HepG2 (cell line): ENCODE results near the gene RIMS3. TPM values are rescaled to one million over a fixed set of nuclear protein-coding genes. Genes with fewer than 3 reads are reported as not detected.

Experiments used
- AKNA ChIP-seq: sonication (generic); formaldehyde crosslinking; IDR thresholded peaks from 2 replicates; pipeline ENCODE4 v1.4.0; 2020; ENCODE audit warnings: missing genetic modification reagents, borderline replicate concordance
- ERF ChIP-seq: IDR thresholded peaks from 2 replicates; pipeline ENCODE4 v1.6.1; 2018; ENCODE audit warnings: missing biosample characterization, missing genetic modification reagents
- KDM2A ChIP-seq: sonication (generic); formaldehyde crosslinking; IDR thresholded peaks from 2 replicates; pipeline ENCODE4 v1.4.0; 2020; ENCODE audit warnings: low read depth, missing genetic modification reagents, borderline replicate concordance
- MXD4 ChIP-seq: IDR thresholded peaks from 2 replicates; pipeline ENCODE4 v1.6.1; 2016; ENCODE audit warnings: mild to moderate bottlenecking, missing biosample characterization, missing genetic modification reagents
- SAP130 ChIP-seq: IDR thresholded peaks from 2 replicates; pipeline ENCODE4 v1.6.1; 2016; ENCODE audit warnings: low read depth
- STAG1 ChIP-seq: sonication (generic); formaldehyde crosslinking; IDR thresholded peaks from 2 replicates; pipeline ENCODE4 v1.4.0; 2020; ENCODE audit warnings: missing genetic modification reagents
- TEAD3 ChIP-seq: optimal IDR thresholded peaks from 2 replicates; pipeline ENCODE3; 2016; ENCODE audit warnings: borderline replicate concordance
- TGIF2 ChIP-seq: IDR thresholded peaks from 2 replicates; pipeline ENCODE4 v1.6.1; 2016; ENCODE audit warnings: control low read depth, missing compliant biosample characterization
- ZNF205 ChIP-seq: IDR thresholded peaks from 2 replicates; pipeline ENCODE4 v1.6.1; 2018; ENCODE audit warnings: missing biosample characterization, missing genetic modification reagents
- ZNF7 ChIP-seq: IDR thresholded peaks from 2 replicates; pipeline ENCODE4 v1.6.1; 2016; ENCODE audit warnings: missing biosample characterization, missing genetic modification reagents
- polyA plus RNA-seq, 8 experiments: library from polyadenylated mRNA; depleted of rRNA in 3 of 8; stranded (reverse) in 7 of 8; unstranded in 1 of 8; fragments of >200 nt; fragmentation: Illumina TruSeq in 4 of 8; extraction: Trizol in 4 of 8; gene quantifications; 2 replicates each; pipeline versions ENCODE4 v1.2.1 to v1.2.3, GENCODE V29; 2011 to 2016; ENCODE audit warnings: low read depth in 4 of 8, missing spikeins in 1 of 8, mixed read lengths in 1 of 8; ENCODE audit not compliant: insufficient read depth in 1 of 8
- total RNA-seq, 5 experiments: library from RNA; depleted of rRNA; stranded (reverse); fragments of >200 nt; fragmentation: Illumina TruSeq; extraction: Trizol; gene quantifications; 2 replicates each; pipeline ENCODE4 v1.2.3, GENCODE V29; 2016; ENCODE audit warnings: low read depth in 1 of 5
- TF ChIP-seq, protein P1 (sequence below): sonication (generic); formaldehyde crosslinking; IDR thresholded peaks from 2 replicates; pipeline ENCODE4 v1.5.1; 2020; ENCODE audit warnings: missing genetic modification reagents, mild to moderate bottlenecking, borderline replicate concordance
- TF ChIP-seq, protein P2 (sequence below): sonication (generic); formaldehyde crosslinking; IDR thresholded peaks from 2 replicates; pipeline ENCODE4 v1.5.0; 2020; ENCODE audit warnings: missing genetic modification reagents
- TF ChIP-seq, protein P3 (sequence below), 2 experiments: sonication (generic) in 1 of 2; formaldehyde crosslinking in 1 of 2; IDR thresholded peaks; 2 replicates each; pipeline versions ENCODE4 v1.4.0 to v1.6.1; 2018 to 2020; ENCODE audit warnings: missing genetic modification reagents in 2 of 2, borderline replicate concordance in 1 of 2, low read depth in 1 of 2, mild to moderate bottlenecking in 1 of 2, missing biosample characterization in 1 of 2
- TF ChIP-seq, protein P4 (sequence below): sonication (generic); formaldehyde crosslinking; IDR thresholded peaks from 2 replicates; pipeline ENCODE4 v1.4.0; 2020; ENCODE audit warnings: missing genetic modification reagents

RIMS3 gene
- total and polyA plus RNA-seq, 2 of the 13 experiments (the other 11 are each of a cell fraction or from before 2014, with no cell fraction given) = 2.1 to 5.4 TPM

DNA sequence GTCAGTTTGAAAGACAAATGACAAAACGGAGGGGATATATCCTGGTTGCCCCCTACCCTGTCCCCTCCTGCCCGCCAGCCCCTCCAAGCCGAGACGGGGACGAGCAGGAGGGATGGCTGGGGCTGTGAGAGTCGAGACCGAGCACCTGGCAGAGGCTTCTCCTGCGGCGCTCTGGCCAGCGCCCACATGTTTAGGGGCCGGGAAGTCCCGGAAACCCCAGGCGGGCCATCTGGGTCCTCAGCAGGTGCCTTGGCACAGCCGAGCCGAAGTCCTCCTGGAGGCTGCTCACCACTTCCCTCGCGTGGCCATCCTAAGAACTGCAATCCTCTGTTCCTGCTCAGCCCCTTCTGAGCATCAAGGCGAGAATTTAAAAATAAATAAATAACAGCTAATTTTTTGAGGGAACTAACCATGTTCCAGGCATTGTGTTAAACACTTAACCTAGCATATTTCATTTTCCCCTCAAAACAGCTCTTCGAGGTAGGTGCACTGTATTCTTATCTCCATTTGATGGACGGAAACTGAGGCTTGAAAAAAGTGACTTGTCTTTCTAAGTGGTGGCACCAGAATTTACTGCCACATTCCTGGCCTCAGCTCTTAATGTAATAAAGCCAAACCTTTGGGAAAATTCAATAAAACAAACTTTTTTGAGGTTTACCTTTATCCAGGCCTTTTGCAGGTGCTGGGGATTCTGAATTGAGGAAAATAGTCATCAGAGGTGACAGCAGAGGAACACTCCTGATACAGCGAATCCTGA is 3.5 kb upstream of the RIMS3 start (continued):
- TF ChIP-seq STAG1 (CRISPR knock-in tag) = peak; percentile 80
- TF ChIP-seq AKNA (CRISPR knock-in tag) = no peak
- TF ChIP-seq, protein P1, sequence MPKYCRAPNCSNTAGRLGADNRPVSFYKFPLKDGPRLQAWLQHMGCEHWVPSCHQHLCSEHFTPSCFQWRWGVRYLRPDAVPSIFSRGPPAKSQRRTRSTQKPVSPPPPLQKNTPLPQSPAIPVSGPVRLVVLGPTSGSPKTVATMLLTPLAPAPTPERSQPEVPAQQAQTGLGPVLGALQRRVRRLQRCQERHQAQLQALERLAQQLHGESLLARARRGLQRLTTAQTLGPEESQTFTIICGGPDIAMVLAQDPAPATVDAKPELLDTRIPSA (CRISPR knock-in tag) = no peak
- TF ChIP-seq MXD4 (CRISPR knock-in tag) = no peak
- TF ChIP-seq, protein P2, sequence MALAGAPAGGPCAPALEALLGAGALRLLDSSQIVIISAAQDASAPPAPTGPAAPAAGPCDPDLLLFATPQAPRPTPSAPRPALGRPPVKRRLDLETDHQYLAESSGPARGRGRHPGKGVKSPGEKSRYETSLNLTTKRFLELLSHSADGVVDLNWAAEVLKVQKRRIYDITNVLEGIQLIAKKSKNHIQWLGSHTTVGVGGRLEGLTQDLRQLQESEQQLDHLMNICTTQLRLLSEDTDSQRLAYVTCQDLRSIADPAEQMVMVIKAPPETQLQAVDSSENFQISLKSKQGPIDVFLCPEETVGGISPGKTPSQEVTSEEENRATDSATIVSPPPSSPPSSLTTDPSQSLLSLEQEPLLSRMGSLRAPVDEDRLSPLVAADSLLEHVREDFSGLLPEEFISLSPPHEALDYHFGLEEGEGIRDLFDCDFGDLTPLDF (CRISPR knock-in tag) = no peak
- TF ChIP-seq, protein P3, sequence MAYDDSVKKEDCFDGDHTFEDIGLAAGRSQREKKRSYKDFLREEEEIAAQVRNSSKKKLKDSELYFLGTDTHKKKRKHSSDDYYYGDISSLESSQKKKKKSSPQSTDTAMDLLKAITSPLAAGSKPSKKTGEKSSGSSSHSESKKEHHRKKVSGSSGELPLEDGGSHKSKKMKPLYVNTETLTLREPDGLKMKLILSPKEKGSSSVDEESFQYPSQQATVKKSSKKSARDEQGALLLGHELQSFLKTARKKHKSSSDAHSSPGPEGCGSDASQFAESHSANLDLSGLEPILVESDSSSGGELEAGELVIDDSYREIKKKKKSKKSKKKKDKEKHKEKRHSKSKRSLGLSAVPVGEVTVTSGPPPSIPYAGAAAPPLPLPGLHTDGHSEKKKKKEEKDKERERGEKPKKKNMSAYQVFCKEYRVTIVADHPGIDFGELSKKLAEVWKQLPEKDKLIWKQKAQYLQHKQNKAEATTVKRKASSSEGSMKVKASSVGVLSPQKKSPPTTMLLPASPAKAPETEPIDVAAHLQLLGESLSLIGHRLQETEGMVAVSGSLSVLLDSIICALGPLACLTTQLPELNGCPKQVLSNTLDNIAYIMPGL (CRISPR knock-in tag; IDR thresholded peaks at IDR 0.05; ENCODE audit: borderline replicate concordance in 1 of 2, low read depth in 1 of 2) = 0 out of 4 replicates have a peak, but pooled peaks of 1 of the 2 experiments have one; percentile 45
- TF ChIP-seq ZNF205 = no peak
- no peak for TF ChIP-seq ZNF7 (CRISPR knock-in tag)
- TF ChIP-seq, protein P4, sequence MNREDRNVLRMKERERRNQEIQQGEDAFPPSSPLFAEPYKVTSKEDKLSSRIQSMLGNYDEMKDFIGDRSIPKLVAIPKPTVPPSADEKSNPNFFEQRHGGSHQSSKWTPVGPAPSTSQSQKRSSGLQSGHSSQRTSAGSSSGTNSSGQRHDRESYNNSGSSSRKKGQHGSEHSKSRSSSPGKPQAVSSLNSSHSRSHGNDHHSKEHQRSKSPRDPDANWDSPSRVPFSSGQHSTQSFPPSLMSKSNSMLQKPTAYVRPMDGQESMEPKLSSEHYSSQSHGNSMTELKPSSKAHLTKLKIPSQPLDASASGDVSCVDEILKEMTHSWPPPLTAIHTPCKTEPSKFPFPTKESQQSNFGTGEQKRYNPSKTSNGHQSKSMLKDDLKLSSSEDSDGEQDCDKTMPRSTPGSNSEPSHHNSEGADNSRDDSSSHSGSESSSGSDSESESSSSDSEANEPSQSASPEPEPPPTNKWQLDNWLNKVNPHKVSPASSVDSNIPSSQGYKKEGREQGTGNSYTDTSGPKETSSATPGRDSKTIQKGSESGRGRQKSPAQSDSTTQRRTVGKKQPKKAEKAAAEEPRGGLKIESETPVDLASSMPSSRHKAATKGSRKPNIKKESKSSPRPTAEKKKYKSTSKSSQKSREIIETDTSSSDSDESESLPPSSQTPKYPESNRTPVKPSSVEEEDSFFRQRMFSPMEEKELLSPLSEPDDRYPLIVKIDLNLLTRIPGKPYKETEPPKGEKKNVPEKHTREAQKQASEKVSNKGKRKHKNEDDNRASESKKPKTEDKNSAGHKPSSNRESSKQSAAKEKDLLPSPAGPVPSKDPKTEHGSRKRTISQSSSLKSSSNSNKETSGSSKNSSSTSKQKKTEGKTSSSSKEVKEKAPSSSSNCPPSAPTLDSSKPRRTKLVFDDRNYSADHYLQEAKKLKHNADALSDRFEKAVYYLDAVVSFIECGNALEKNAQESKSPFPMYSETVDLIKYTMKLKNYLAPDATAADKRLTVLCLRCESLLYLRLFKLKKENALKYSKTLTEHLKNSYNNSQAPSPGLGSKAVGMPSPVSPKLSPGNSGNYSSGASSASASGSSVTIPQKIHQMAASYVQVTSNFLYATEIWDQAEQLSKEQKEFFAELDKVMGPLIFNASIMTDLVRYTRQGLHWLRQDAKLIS (CRISPR knock-in tag) = no peak
- 0 out of 2 replicates have a peak, but pooled peaks have one; percentile 20 for TF ChIP-seq ERF (CRISPR knock-in tag)
- no peak for TF ChIP-seq TGIF2 (CRISPR knock-in tag)
- TF ChIP-seq SAP130 (CRISPR knock-in tag) = 0 out of 2 replicates have a peak, but pooled peaks have one; percentile 13
- peak; percentile 34; the same call in 1 of the 2 replicates for TF ChIP-seq KDM2A
- TF ChIP-seq TEAD3 (CRISPR knock-in tag) = peak; percentile 50
